ENCODE measurements around the gene SMAP1.

SMAP1 gene

GRCh38 chr6:70667711-70668498 is at the start of gene SMAP1:
TSS of gene SMAP1 (plus strand) at chr6:70667883. CDS start at chr6:70668024, 141 bp downstream.
- ATAC-seq = peak; percentile 93 to 94

DNA sequence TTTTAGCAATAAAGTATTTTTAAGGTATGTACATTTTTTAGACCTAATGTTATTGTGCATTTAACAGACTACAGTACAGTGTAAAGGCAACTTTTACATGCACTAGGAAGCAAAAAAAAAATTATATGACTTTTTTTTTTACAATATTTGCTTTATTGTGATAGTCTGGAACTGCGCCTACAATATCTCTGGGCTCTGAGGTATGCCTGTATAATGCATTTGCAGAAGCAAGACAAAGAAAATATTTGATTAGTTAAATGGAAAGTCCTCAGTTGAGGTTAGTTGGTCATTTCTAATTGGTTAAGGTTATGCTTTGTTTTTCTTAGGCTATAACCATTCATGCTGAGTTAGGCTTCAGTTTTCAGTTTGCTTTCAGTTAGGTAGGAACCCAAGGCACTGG is 46.9 kb upstream of the SMAP1 start:
- ATAC-seq = no peak

DNA sequence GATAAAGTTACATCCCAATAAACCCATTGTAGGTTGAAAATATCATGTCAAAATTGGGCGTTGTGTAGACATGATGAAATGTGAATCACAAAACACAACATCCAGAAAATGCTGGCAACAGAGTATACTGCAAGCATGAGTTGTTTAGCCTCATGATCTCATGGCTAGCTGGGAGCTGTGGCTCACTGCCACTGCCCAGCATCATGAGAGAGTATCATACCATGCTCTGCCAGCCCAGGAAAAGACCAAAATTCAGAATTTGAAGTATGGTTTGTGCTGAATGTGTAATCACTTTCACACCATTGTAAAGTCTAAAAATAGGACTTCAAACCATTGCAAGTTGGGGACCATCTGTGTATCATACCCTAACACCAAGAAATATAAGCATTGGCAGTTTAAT is 45.2 kb upstream of the SMAP1 start:
- ATAC-seq = no peak

GRCh38 chr6:70625436-70625835 is 42.2 kb upstream of the SMAP1 start:
- no peak for ATAC-seq

- no peak for ATAC-seq
Measured at GRCh38 chr6:70627500-70628254, 40.0 kb upstream of the SMAP1 start.

DNA sequence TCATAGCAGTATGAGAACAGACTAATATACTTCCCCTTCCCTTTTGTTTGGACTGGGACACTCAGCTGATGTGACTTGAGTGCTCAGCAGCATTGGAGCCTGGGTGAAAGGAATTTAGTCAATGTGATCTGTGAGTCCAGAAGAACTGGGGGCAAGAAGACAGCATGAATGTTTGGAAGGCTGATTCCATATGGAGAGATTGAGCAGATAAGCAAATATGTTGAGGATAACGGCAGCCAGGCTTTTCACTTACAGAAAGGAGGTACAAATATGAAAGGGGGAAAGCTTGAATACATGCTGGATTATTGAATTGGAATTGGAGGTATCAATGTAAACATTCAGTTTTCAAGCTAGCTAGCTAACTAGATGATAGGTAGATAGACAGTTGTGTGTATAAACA is 37.8 kb upstream of the SMAP1 start:
- ATAC-seq = no peak

GRCh38 chr6:70633870-70634269 is 33.8 kb upstream of the SMAP1 start:
- no peak for ATAC-seq

DNA sequence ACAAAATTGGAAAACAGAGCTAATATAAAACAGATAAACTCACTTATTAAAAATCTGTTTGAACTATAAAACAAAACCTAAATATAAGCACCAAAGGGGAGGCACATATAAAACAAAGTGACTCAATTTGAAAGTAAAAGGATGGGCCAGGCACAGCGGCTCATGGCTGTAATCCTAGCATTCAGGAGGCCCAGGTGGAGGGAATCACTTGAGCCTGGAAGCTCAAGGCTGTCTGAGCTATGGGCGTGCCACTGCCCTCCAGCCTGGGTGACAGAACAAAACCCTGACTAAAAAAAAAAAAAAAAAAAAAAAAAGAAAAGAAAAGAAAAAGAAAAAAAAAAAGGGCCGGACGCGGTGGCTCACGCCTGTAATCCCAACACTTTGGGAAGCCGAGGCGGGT is 31.1 kb upstream of the SMAP1 start:
- no peak for ATAC-seq

GRCh38 chr6:70638468-70638867 is 29.2 kb upstream of the SMAP1 start:
- ATAC-seq = no peak

- peak in 1 of 2 donors; percentile 38 for ATAC-seq
Measured at GRCh38 chr6:70651326-70651905, 16.3 kb upstream of the SMAP1 start.

GRCh38 chr6:70652216-70652615 is 15.5 kb upstream of the SMAP1 start:
- ATAC-seq = no peak

- no peak for ATAC-seq
Measured at GRCh38 chr6:70657706-70658105, 10.0 kb upstream of the SMAP1 start.

DNA sequence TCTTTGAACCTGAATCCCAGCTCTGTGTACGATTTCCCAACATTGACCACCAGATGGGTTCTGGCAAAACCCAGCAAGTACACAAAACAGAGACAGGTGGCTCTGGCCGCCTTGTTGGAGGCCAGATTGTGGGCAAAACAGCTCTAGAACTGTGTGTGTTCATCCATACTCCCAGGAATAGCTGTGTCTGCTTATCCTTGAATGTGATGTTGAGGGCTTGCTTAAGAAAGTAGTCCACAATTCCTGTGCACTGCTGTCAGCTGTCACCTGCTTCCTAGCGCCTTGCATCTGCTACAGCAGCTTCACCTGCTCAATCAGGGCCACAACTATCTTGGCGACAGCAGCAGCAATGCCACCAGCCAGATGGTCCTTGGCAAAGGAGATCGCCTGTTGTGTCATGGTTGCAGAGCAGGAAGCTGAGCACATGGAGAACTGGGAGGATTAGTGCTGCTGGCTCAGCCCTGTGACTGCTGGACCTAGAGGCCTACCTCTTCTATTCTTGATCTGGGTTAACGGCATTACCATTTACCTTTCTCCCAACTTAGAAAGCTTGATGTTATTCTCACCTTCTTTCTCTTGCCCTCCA is 3.7 kb upstream of the SMAP1 start:
- no peak for ATAC-seq

GRCh38 chr6:70666706-70667105 is 977 bp upstream of the SMAP1 start:
- no peak for ATAC-seq

GRCh38 chr6:70667256-70667710 is 400 bp upstream of the SMAP1 start:
- ATAC-seq = no peak

- no peak for ATAC-seq
Measured at GRCh38 chr6:70668499-70668812, 773 bp downstream of the SMAP1 start.

- ATAC-seq = no peak
Measured at GRCh38 chr6:70669133-70669532, 1.4 kb downstream of the SMAP1 start.

GRCh38 chr6:70672549-70672948 is 4.9 kb downstream of the SMAP1 start:
- no peak for ATAC-seq

GRCh38 chr6:70673054-70673453 is 5.4 kb downstream of the SMAP1 start:
- ATAC-seq = no peak

DNA sequence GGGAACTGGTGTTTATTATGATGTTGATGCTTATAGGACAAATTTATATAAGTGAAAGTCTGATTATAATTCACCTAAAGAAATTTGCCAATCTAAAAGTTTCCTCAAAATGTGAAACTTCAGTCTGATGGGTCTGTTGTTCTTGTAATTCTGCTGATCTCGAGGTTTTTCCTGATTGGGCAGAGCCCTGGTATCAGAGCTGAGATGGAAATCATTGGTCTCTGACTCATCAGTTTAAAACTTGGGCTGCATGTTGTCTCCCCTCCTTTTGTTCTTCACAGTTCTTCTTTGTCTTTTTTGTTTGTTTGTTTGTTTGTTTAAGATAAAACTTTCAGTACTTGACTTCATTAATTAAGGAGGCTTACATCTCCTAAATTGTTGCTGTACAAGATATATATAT is 5.9 kb downstream of the SMAP1 start:
- ATAC-seq = peak; percentile 77 to 85

GRCh38 chr6:70675822-70676221 is 8.1 kb downstream of the SMAP1 start:
- ATAC-seq = no peak

DNA sequence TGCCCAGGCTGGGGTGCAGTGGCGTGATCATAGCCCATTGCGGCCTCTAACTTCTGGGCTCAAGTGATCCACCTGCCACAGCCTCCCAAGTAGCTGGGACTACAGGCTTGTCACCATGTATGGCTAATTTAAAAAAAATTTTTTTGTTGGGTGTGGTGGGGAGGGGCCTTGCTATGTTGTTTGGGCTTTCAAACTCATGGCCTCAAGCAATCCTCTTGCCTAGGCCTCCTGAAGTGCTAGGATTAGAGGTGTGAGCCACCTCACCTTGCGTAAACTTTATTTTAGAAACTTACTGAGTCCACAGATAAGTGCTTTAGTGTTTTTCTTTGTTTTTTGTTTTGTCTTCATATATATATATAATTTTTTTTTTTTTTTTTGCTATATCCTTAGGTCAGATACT is 9.1 kb downstream of the SMAP1 start:
- no peak for ATAC-seq

GRCh38 chr6:70680396-70680795 is 12.7 kb downstream of the SMAP1 start:
- ATAC-seq = no peak

All from activated CD4-positive, CD25-positive, alpha-beta regulatory T cell treated with anti-CD3 and anti-CD28 coated beads, Interleukin-2, amount 50 U/mL, for 24 hours (primary cell).